DOHH2 (cell line): ENCODE data around the gene TRIM28.

Experiments
- EZH2phosphoT487 ChIP-seq: fragments of 200-600 bp; sonication (generic); IDR thresholded peaks from 2 replicates; pipeline ENCODE4 v1.6.1; 2017; ENCODE audit warnings: borderline replicate concordance, mild to moderate bottlenecking, antibody characterized with exemption, low read length, moderate library complexity, mixed read lengths
- TF ChIP-seq, protein P1 (sequence below): fragments of 200-600 bp; sonication (generic); IDR thresholded peaks from one replicate; pipeline ENCODE4 v1.5.1; 2014; ENCODE audit warnings: antibody characterized with exemption, mild to moderate bottlenecking, low read depth, low read length; ENCODE audit not compliant: poor library complexity, severe bottlenecking

DNA sequence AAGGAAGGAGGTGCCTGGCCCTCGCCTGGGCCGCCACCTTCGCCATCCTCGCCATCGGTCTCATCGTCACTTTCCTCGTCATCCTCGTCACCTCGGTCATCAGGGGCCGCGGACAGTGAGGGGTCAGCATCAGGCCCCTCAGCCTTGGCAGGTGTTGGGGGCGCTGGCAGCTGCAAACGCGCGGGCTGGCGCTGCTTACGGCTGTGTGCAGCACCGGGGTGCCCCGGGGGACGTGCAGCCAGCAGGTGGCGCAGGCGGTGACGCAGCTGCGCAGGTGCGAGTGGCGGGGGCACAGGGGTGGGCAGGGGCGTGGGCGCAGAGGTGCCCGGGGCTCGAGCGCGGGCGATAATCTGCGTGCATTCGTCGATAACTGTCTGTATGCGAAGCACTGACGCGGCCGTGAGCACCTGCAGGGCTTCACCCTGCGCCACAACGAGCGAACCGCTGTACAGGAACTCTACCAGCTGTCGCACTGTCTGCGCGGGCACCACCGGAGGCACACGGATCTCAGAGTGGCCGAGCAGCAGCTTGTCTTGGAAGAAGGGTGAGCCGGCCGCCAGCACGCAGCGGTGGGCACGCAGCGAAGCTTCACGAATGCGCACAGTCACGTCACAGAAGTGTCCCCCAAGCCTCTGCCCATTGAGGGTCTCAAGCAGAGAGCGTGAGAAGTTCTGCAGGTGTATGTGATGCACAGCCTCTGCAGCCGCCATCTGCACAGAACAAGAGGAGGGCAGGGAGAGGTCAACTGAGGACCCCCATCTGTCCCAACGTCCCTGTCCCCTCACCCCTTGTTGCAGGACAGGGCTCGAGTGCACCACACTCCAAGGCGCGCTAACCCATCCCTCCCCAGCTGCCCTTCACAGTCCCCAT is 26.7 kb upstream of the TRIM28 start:
- TF ChIP-seq, protein P1, sequence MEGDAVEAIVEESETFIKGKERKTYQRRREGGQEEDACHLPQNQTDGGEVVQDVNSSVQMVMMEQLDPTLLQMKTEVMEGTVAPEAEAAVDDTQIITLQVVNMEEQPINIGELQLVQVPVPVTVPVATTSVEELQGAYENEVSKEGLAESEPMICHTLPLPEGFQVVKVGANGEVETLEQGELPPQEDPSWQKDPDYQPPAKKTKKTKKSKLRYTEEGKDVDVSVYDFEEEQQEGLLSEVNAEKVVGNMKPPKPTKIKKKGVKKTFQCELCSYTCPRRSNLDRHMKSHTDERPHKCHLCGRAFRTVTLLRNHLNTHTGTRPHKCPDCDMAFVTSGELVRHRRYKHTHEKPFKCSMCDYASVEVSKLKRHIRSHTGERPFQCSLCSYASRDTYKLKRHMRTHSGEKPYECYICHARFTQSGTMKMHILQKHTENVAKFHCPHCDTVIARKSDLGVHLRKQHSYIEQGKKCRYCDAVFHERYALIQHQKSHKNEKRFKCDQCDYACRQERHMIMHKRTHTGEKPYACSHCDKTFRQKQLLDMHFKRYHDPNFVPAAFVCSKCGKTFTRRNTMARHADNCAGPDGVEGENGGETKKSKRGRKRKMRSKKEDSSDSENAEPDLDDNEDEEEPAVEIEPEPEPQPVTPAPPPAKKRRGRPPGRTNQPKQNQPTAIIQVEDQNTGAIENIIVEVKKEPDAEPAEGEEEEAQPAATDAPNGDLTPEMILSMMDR: peak; percentile 29
- TF ChIP-seq EZH2phosphoT487: no peak
